Dermis blood vessel endothelial cell (primary cell): Measurements from ENCODE around the gene L3MBTL3. TPM values are rescaled to one million over a fixed set of nuclear protein-coding genes. Genes with fewer than 3 reads are reported as not detected.

Experiments
- DNase-seq: peaks from one replicate; pipeline ENCODE4 v3.0.0; 2010
- total RNA-seq: library from RNA; depleted of rRNA; stranded (reverse); fragments of >200 nt; gene quantifications from 2 replicates; pipeline ENCODE4 v1.2.3, GENCODE V29; 2014

The L3MBTL3 gene
- total RNA-seq, 1 donor from 2014 or later: 34.7 TPM

DNA sequence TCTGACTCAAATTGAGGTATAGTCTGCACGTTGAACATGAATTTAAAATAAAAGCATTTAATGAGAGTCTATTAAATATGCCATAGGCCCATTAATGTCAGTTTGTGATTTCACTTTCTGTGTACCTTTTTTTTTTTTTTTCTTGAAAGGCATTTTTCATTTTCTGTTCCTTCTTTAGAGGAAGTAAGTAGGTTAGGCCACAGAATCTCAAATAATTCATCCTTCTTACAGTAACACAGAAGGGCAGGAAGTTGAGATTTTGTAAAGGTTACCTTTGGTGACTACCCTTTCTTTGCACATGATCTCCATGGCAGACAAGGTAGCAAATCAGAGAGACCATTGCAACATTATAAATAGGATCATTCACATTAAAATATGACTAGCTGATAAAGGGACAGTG, 9.6 kb downstream of the L3MBTL3 start:
- DNase-seq: no peak

GRCh38 chr6:130029163-130029562, 10.8 kb downstream of the L3MBTL3 start:
- no peak for DNase-seq

DNA sequence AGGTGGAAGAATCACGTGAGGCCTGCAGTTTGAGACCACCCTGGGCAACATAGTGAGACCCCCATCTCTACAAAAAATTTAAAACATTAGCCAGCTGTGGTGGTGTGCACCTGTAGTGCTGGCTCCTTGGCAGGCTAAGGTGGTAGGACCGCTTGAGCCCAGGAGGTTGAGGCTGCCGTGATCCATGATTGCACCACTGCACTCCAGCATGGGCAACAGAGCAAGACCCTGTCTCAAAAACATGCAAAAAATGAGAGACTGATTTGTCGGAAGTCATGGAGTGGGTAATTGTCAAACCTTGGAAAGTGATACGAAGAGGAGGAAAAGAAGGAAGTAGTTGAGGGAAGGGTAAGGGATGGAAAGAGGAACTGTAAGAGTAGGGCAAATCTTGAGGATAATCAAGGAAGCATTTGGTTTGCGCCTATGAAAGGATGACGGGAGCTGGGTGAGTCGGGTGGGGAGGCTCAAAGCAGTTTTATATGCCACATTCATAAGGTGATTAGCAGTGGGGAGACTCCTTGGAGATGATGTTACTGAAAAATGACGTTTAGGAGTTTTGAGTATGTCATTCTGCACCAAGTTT, 14.5 kb downstream of the L3MBTL3 start:
- DNase-seq: no peak

DNA sequence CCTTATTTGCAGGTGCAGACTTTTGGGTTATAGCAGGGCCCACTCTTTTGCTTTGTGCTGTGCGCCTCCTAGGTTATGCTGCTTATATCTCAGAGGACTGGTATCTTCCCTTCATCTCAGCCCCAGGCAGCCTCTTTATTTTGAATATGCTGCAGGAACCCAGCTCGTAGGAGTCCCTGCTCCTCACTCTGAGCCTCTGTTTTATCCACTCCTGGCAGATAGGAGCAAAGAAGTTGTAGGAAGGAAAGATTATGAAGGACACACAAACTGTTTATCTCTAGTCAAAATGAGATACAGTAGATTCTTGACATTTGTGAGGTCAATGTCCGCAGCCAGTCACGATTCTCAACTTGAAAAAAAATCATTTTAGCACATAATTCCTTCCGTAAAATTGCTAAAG, 15.6 kb downstream of the L3MBTL3 start:
- DNase-seq: no peak

- DNase-seq: peak; percentile 33
Measured at GRCh38 chr6:130034378-130035146, 16.2 kb downstream of the L3MBTL3 start.

DNA sequence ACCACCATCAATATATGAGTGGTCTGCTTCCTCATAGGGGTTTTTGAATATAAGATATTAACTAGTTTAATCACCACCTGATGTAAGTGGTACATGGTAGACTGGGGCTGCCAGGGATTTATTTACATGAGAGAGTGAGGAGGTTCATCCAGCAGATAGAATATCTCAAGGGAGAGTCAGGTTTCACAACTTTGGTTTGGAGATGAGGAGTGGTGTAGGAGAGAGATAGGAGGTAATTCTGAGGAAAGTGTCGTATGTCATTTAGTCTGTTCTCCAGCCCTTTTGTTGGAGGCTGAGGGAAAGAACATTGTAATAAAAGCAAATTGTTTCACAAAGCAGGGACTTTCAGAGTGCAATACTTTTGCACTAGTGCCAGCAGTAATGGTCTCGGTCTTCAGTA, 16.8 kb downstream of the L3MBTL3 start:
- no peak for DNase-seq

GRCh38 chr6:130037207-130037811, 18.9 kb downstream of the L3MBTL3 start:
- DNase-seq: peak; percentile 37

GRCh38 chr6:130041594-130041993, 23.2 kb downstream of the L3MBTL3 start:
- no peak for DNase-seq

DNA sequence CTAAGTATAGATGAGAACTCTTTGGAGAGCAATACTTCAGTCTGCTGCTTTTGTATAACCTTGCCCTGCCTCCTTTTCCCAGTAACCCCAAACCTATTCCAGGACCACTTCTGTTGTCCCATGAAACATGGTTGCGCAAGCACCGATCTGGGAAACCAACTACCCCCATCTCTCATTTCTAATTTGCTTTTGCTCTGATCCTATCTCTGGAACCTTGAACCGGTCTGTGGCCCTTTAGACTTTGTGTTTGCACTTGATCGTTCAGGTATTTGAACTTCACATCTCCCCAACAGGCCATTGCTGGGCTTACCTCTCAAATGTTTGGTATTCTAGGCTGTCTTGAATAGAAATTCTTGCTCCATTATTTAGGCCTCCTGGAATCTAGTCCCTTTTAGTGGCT, 25.0 kb downstream of the L3MBTL3 start:
- DNase-seq: no peak

GRCh38 chr6:130045622-130046021, 27.2 kb downstream of the L3MBTL3 start:
- DNase-seq: no peak

DNA sequence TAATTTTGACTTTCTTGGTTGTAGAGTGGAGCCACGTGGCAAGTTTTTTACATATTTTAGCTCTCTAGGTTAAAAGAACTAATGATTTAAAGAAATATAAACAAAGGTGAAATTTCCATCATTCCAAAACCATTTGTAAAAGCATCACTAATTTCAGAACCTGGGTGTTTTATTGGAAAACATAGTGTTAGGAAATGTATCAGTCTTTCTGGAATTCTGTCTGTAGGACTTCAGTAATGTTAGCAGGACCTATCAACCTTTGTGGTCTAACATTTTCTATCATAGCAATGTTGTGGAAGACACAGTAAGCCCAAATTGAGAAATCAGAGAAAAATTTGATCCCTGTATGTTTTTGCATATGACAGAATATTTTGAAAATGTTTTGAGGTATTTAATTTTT, 28.3 kb downstream of the L3MBTL3 start:
- DNase-seq: no peak

- DNase-seq: no peak
Measured at GRCh38 chr6:130047088-130047995, 29.0 kb downstream of the L3MBTL3 start.

DNA sequence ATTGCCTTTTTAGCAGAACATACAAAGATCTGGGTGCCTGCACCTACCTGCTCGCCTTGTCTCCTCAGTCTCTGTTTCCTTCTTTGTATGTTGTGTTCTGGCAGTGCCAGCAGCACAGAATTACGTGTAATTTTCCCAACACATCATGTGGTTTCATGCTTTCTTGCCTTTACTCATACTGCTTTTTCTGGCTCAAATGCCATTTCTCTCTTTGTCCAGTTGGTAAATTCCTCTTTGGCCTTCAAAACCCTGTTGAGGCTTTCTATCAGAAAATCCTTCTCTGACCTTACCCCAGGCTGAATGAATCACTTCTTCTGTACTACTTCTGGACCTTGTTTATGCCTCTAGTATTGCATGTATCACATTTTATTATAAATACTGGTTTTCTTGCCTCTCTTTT, 31.8 kb downstream of the L3MBTL3 start:
- no peak for DNase-seq

GRCh38 chr6:130054725-130055124, 36.3 kb downstream of the L3MBTL3 start:
- DNase-seq: no peak

DNA sequence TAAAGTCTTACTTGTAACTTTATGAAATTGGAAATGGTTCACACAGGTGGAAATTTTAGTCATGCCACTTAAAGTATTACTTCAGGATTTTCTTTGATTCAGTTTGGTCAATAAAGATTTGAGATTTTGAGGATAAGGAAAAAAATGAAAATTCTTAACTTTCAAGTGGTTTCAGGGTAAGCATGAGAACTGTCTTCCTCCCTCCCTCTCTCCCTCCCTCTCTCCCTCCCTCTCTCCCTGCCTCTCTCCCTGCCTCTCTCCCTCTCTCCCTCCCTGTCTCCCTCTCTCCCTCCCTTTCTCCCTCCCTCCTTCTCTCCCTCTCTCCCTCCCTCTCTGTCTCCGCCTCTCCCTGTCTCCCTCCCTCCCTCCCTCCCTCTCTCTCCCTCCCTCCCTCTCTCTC, 36.9 kb downstream of the L3MBTL3 start:
- no peak for DNase-seq

DNA sequence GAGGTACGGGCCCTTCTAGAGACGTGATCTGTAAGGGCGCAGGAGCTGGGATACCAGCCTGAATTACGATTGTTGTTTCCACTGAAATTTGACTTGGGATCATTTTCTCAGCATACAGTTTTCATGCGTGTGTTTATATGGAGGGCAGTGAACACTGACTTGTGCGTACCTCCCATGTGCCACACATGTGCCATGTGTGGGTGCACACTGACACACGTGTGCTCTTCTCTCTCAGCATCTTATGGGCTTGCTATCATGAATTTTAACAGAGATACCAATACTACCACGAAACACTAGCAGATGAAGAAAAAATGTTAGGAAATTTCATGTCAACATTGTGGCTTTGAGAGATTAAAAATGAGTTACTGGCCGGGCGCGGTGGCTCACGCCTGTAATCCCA, 39.1 kb downstream of the L3MBTL3 start:
- no peak for DNase-seq

DNA sequence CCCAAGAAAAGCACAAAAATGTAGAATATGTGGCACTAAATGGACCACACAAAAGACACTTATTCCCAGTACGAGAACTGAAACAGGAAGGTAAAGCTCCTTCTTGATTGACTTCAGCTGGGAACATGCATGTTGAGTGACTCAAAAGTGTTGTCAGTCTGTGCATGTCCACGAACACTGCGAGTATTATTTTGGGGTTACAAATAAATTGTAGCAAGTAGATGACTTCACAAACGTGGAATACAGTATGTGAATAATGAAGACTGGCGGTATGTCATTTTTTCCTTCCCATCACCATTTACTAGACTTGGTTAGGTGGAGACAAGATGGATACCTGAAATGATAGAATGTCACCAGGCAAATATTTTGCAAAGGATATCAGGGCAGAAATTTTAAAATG, 45.4 kb downstream of the L3MBTL3 start:
- no peak for DNase-seq

GRCh38 chr6:130065609-130066156, 47.3 kb downstream of the L3MBTL3 start:
- no peak for DNase-seq

DNA sequence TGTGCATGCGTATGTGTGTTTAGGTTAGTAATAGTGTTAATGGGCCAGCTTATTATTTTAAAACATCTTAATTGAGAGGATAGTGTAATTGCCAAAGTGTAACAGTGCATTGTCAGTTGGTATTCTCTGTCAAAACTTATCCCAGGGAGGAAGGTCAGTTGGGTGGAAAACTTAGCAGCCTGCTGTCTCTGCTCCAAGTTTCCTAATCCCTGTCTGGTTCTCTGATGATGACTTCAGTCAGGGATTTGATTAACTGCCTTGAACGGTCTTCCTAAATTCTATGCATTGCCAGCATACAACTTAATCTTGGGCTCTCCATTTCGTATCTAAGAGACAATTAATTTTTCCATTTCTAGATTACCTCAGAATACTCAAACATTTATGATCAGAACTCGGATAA, 51.1 kb downstream of the L3MBTL3 start:
- DNase-seq: no peak

- no peak for DNase-seq
Measured at GRCh38 chr6:130070326-130070725, 51.9 kb downstream of the L3MBTL3 start.

- DNase-seq: no peak
Measured at GRCh38 chr6:130070792-130071191, 52.4 kb downstream of the L3MBTL3 start.

GRCh38 chr6:130075879-130076460, 57.6 kb downstream of the L3MBTL3 start:
- no peak for DNase-seq
